Chondrocyte (in vitro differentiated cells): ENCODE results near the gene CYP3A4. TPM values are rescaled to one million over a fixed set of nuclear protein-coding genes. Genes with fewer than 3 reads are reported as not detected.

Source experiments
- DNase-seq: peaks from one replicate; pipeline ENCODE4 v3.0.0; 2021; ENCODE audit warnings: mixed read lengths, low spot score
- H3K27ac Mint-ChIP-seq: one replicate; pipeline ENCODE4 v1.8.0; 2021; ENCODE audit warnings: mild to moderate bottlenecking, moderate library complexity, mixed read lengths; ENCODE audit not compliant: unreplicated experiment
- H3K27me3 Mint-ChIP-seq: 2 replicates; pipeline ENCODE4 v1.8.0; 2021; ENCODE audit warnings: low read depth, mixed read lengths
- H3K36me3 Mint-ChIP-seq: 2 replicates; pipeline ENCODE4 v1.8.0; 2021; ENCODE audit warnings: low read depth, mixed read lengths
- H3K4me1 Mint-ChIP-seq: 2 replicates; pipeline ENCODE4 v1.8.0; 2021; ENCODE audit warnings: low read depth, mild to moderate bottlenecking, mixed read lengths
- H3K4me3 Mint-ChIP-seq: one replicate; pipeline ENCODE4 v1.8.0; 2021; ENCODE audit warnings: mild to moderate bottlenecking, moderate library complexity, mixed read lengths; ENCODE audit not compliant: unreplicated experiment
- H3K9me3 Mint-ChIP-seq: 2 replicates; pipeline ENCODE4 v1.8.0; 2021; ENCODE audit warnings: low read depth, mixed read lengths
- CTCF ChIP-seq: fragments of 200-600 bp; sonication (generic); IDR thresholded peaks from 2 replicates; pipeline ENCODE4 v1.5.0; 2021; ENCODE audit warnings: antibody characterized with exemption, mild to moderate bottlenecking, moderate library complexity
- total RNA-seq: library from RNA; stranded (reverse); gene quantifications from 3 replicates; pipeline ENCODE4 v1.2.1, GENCODE V29; 2021

CYP3A4 gene
- total RNA-seq, 1 donor from 2014 or later = not detected

GRCh38 chr7:99733003-99733402 lies 51.0 kb downstream of the CYP3A4 start:
- Mint-ChIP-seq H3K36me3 (no peaks in the 10 kb centered on the region), H3K9me3 (no peaks in the 10 kb centered on the region), H3K4me1 (no peaks in the 10 kb centered on the region), H3K4me3 (no peak overlapping the region), H3K27ac (no peak overlapping the region), H3K27me3 (peaks cover 8% of the 10 kb centered on the region)
- DNase-seq = no peak
- TF ChIP-seq CTCF = no peak

DNA sequence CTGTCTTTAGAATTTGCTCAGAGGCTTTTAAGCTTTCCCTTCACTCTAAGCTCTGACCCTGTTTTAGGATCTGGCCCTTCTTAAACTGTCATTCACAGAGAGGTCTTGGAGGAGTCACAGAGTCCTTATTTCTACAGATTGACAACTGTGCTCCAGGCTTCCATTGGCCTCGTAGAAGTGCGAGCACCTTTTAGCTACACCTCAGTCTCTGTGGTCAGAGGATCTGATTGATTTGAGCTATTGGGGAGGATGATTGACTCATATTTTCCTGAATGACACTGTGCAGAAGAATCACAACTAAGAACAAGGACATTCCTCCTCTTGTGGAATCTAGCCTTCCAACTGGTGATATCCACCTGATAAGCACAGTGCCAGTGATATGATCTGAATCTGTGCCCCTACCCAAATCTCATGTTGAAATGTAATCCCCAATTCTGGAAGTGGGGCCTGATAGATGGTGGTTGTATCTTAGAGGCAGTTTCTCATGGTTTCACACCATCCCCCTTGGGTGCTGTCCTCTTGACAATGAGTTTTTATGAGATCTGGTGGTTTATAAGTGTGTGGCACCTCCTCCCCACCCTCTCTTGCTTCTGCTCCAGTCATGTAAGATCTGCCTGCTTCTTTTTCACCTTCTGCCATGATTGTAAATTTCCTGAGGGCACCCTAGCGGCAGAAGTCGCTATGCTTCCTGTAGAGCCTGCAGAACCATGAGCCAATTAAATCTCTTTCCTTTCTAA lies 52.2 kb downstream of the CYP3A4 start:
- no peak for DNase-seq
- TF ChIP-seq CTCF = no peak
- Mint-ChIP-seq H3K9me3 (no peaks in the 10 kb centered on the region), H3K4me3 (no peak overlapping the region), H3K27ac (no peak overlapping the region), H3K27me3 (peaks cover 8% of the 10 kb centered on the region), H3K4me1 (no peaks in the 10 kb centered on the region), H3K36me3 (no peaks in the 10 kb centered on the region)

DNA sequence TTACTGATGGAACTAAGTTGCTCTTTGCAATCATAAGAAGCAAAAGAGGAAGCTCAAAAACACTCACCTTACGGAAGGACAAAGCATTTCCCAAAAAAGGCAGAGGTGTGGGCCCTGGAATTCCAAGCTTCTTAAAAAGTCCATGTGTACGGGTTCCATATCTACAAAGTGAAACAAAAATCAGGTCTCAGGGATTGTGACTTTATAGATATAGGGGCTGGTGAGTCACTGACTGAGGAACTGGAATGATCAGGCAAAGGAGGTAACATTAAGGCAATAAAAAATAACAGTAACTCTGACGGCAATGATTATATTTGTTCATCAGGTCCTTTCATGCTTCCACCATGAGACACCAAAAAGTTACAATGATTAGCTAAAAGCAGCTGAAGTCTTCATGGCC lies 53.0 kb downstream of the CYP3A4 start:
- Mint-ChIP-seq H3K27ac (no peak overlapping the region), H3K9me3 (no peaks in the 10 kb centered on the region), H3K36me3 (no peaks in the 10 kb centered on the region), H3K4me1 (no peaks in the 10 kb centered on the region), H3K4me3 (no peak overlapping the region), H3K27me3 (peaks cover 8% of the 10 kb centered on the region)
- no peak for DNase-seq
- TF ChIP-seq CTCF = no peak

DNA sequence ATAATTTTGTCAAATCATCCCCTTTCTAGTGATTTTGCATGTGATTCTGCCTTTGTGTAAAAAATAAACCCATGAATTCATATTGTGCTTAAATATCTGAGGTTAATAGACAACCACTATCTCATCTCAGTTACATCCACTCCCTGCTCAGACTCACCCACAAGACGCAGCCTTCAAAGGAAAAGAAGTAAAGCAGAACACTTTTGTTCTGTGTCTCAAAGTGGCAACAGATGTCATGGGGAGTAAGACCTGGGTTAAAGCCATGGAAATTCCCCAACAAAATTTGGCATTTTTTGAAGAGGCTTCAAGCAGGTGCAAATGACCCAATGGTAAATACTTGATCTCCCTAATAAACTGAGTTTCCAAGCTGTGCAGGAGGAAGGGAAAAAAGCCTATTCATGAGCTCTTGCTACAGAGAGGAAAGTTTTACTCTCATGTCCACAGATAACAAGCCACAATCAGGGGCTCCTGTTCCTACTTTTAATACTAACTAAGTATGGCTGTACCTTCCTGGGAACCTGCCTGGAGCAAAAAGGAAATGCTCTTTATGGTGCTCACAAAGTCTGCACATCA lies 53.7 kb downstream of the CYP3A4 start:
- Mint-ChIP-seq H3K4me3 (no peak overlapping the region), H3K27me3 (peaks cover 5% of the 10 kb centered on the region), H3K36me3 (no peaks in the 10 kb centered on the region), H3K9me3 (no peaks in the 10 kb centered on the region), H3K4me1 (no peaks in the 10 kb centered on the region), H3K27ac (no peak overlapping the region)
- no peak for TF ChIP-seq CTCF
- DNase-seq = no peak

GRCh38 chr7:99729486-99730237 lies 54.3 kb downstream of the CYP3A4 start:
- no peak for TF ChIP-seq CTCF
- Mint-ChIP-seq H3K4me1 (no peaks in the 10 kb centered on the region), H3K4me3 (no peak overlapping the region), H3K27ac (no peak overlapping the region), H3K27me3 (peaks cover 5% of the 10 kb centered on the region), H3K9me3 (no peaks in the 10 kb centered on the region), H3K36me3 (no peaks in the 10 kb centered on the region)
- DNase-seq = no peak
